HepG2 (cell line): ENCODE data around the gene AFTPH. TPM values are rescaled to one million over a fixed set of nuclear protein-coding genes. Genes with fewer than 3 reads are reported as not detected.

Experiments
- ATAC-seq: fragments of 200-7000 bp; cut with Tn5 transposase; 3 replicates; pipeline ENCODE4 v1.9.1; 2020; ENCODE audit warnings: mild to moderate bottlenecking, moderate library complexity
- BruUV-seq: library from RNA; stranded (reverse); fragments of 400-500 nt; replicated peaks from 2 replicates; lab custom pipeline; 2021; lab: Mats Ljungman, UMichigan
- CTCF ChIA-PET: fragments of 300-600 bp; formaldehyde crosslinking; extraction: SDS; loops from one replicate; lab custom pipeline; 2021; ENCODE audit warnings: low total read pairs, inconsistent platforms, low intra/inter-chr PET ratio; lab: Yijun Ruan, JAX
- POLR2A ChIA-PET: fragments of 350-600 bp; sonication (Branson Sonifier 250); formaldehyde crosslinking; loops from one replicate; lab custom pipeline; 2020; ENCODE audit warnings: antibody characterized with exemption, inconsistent platforms; lab: Yijun Ruan, JAX
- DNase-seq: peaks from one replicate; pipeline ENCODE4 v3.0.0-alpha.2; 2015; ENCODE audit warnings: low spot score
- FAIRE-seq: peaks from 3 replicates; lab custom pipeline; 2011; peaks lifted over from hg19 to GRCh38; lab: Jason Lieb, UNC
- H2AFZ ChIP-seq: one replicate; pipeline ENCODE4 v1.6.1; 2011; ENCODE audit warnings: low read length, inconsistent platforms
- H3K27ac ChIP-seq: fragments of 300-600 bp; 3 replicates; pipeline ENCODE4 v1.8.0; 2011; ENCODE audit warnings: mixed run types, mild to moderate bottlenecking, mixed read lengths, low read length, inconsistent platforms; ENCODE audit not compliant: insufficient read depth; ENCODE audit errors: extremely low read length
- H3K27me3 ChIP-seq, 2 experiments: fragments of 200-600 bp in 1 of 2; 2 replicates in 1 of 2; 3 replicates in 1 of 2; pipeline versions ENCODE4 v1.6.0 to v1.8.0; 2011; ENCODE audit warnings: low read length in 2 of 2, mild to moderate bottlenecking in 2 of 2, moderate library complexity in 2 of 2, inconsistent platforms in 1 of 2; ENCODE audit not compliant: insufficient read depth in 2 of 2, control insufficient read depth in 1 of 2
- H3K36me3 ChIP-seq, 2 experiments: fragments of 200-600 bp in 1 of 2; replicated peaks in 1 of 2; 2 replicates in 1 of 2; 3 replicates in 1 of 2; pipeline versions ENCODE4 v1.5.1 to v1.8.0; 2011; ENCODE audit warnings: low read length in 2 of 2, inconsistent platforms in 1 of 2; ENCODE audit not compliant: insufficient read depth in 2 of 2, control insufficient read depth in 1 of 2
- H3K4me1 ChIP-seq: 2 replicates; pipeline ENCODE4 v1.5.1; 2012; ENCODE audit warnings: low read length, inconsistent platforms; ENCODE audit not compliant: insufficient read depth
- H3K4me2 ChIP-seq: 2 replicates; pipeline ENCODE4 v1.6.0; 2011; ENCODE audit warnings: low read depth, low read length, inconsistent platforms
- H3K4me3 ChIP-seq, 3 experiments: fragments of 200-600 bp in 1 of 3; sonication (generic), shearing (Covaris generic) in 1 of 3; replicated peaks in 1 of 3; 2 replicates each; pipeline ENCODE4 v1.5.1; 2011 to 2016; ENCODE audit warnings: low read length in 3 of 3, inconsistent platforms in 2 of 3, low read depth in 2 of 3, mild to moderate bottlenecking in 2 of 3, control low read depth in 1 of 3, mixed read lengths in 1 of 3; ENCODE audit not compliant: insufficient read depth in 1 of 3
- H3K79me2 ChIP-seq: one replicate; pipeline ENCODE4 v1.6.1; 2011; ENCODE audit warnings: low read length, inconsistent platforms; ENCODE audit not compliant: insufficient read depth
- H3K9ac ChIP-seq: 2 replicates; pipeline ENCODE4 v1.6.0; 2011; ENCODE audit warnings: mild to moderate bottlenecking, low read depth, low read length, inconsistent platforms; ENCODE audit not compliant: insufficient read depth
- H3K9me3 ChIP-seq: 2 replicates; pipeline ENCODE4 v1.5.1; 2012; ENCODE audit warnings: mild to moderate bottlenecking, low read length
- H4K20me1 ChIP-seq: 2 replicates; pipeline ENCODE4 v1.6.0; 2011; ENCODE audit warnings: inconsistent platforms, mild to moderate bottlenecking, low read length, moderate library complexity; ENCODE audit not compliant: insufficient read depth
- HOXA3 ChIP-seq: sonication (generic); formaldehyde crosslinking; IDR thresholded peaks from 2 replicates; pipeline ENCODE4 v1.5.0; 2020; ENCODE audit warnings: missing genetic modification reagents
- MAFG ChIP-seq: sonication (generic); formaldehyde crosslinking; IDR thresholded peaks from 2 replicates; pipeline ENCODE4 v1.5.1; 2020; ENCODE audit warnings: mild to moderate bottlenecking, missing genetic modification reagents
- NCOA1 ChIP-seq: sonication (generic); formaldehyde crosslinking; IDR thresholded peaks from 2 replicates; pipeline ENCODE4 v1.9.0; 2021; ENCODE audit warnings: missing genetic modification reagents
- NCOA2 ChIP-seq: sonication (generic); formaldehyde crosslinking; IDR thresholded peaks from 2 replicates; pipeline ENCODE4 v1.8.0; 2022; ENCODE audit warnings: inconsistent platforms
- NFE2L1 ChIP-seq: sonication (generic); formaldehyde crosslinking; IDR thresholded peaks from 2 replicates; pipeline ENCODE4 v1.4.0; 2020; ENCODE audit warnings: missing genetic modification reagents, mild to moderate bottlenecking, borderline replicate concordance
- RAD51 ChIP-seq: fragments of 450-650 bp; IDR thresholded peaks from 2 replicates; pipeline ENCODE4 v1.6.1; 2016; ENCODE audit warnings: borderline replicate concordance
- RCOR2 ChIP-seq: IDR thresholded peaks from 2 replicates; pipeline ENCODE4 v1.6.1; 2016; ENCODE audit warnings: missing biosample characterization, missing genetic modification reagents
- RFX5 ChIP-seq: IDR thresholded peaks from 2 replicates; pipeline ENCODE4 v1.6.1; 2011; ENCODE audit warnings: low read depth, low read length, improper control_type of control experiment
- SALL2 ChIP-seq: sonication (generic); formaldehyde crosslinking; IDR thresholded peaks from 2 replicates; pipeline ENCODE4 v1.8.1; 2023; ENCODE audit warnings: mild to moderate bottlenecking, missing genetic modification reagents, inconsistent platforms
- STAG1 ChIP-seq: sonication (generic); formaldehyde crosslinking; IDR thresholded peaks from 2 replicates; pipeline ENCODE4 v1.4.0; 2020; ENCODE audit warnings: missing genetic modification reagents
- ZFP36L2 ChIP-seq: sonication (generic); formaldehyde crosslinking; IDR thresholded peaks from 2 replicates; pipeline ENCODE4 v1.4.0; 2020; ENCODE audit warnings: missing genetic modification reagents
- ZNF34 ChIP-seq: sonication (generic); formaldehyde crosslinking; IDR thresholded peaks from 2 replicates; pipeline ENCODE4 v1.4.0; 2020; ENCODE audit warnings: mild to moderate bottlenecking, missing genetic modification reagents, borderline replicate concordance
- ZNF552 ChIP-seq: sonication (generic); formaldehyde crosslinking; IDR thresholded peaks from 2 replicates; pipeline ENCODE4 v1.9.0; 2022; ENCODE audit warnings: missing genetic modification reagents, mild to moderate bottlenecking, borderline replicate concordance
- WGBS: methylation state at CpG from one replicate; pipeline ENCODE4 v1.1.6; 2017; ENCODE audit warnings: low lambda C conversion rate; 5-methylcytosine and 5-hydroxymethylcytosine counted together
- in situ Hi-C: cut with HindIII; loops from 2 replicates; pipeline ENCODE4 v1.10.0; 2017; ENCODE audit warnings: low pct_unique_long_range_greater_than_20kb; ENCODE audit not compliant: extremely low pct_ligation_motif_present
- intact Hi-C: fragments of 100-400 bp; cut with micrococcal nuclease; formaldehyde crosslinking; loops from one replicate; pipeline ENCODE4 v1.10.0; 2022; ENCODE audit not compliant: unreplicated experiment
- polyA plus RNA-seq, 8 experiments: library from polyadenylated mRNA; depleted of rRNA in 3 of 8; stranded (reverse) in 7 of 8; unstranded in 1 of 8; fragments of >200 nt; fragmentation: Illumina TruSeq in 4 of 8; extraction: Trizol in 4 of 8; gene quantifications; 2 replicates each; pipeline versions ENCODE4 v1.2.1 to v1.2.3, GENCODE V29; 2011 to 2016; ENCODE audit warnings: low read depth in 4 of 8, missing spikeins in 1 of 8, mixed read lengths in 1 of 8; ENCODE audit not compliant: insufficient read depth in 1 of 8
- total RNA-seq, 5 experiments: library from RNA; depleted of rRNA; stranded (reverse); fragments of >200 nt; fragmentation: Illumina TruSeq; extraction: Trizol; gene quantifications; 2 replicates each; pipeline ENCODE4 v1.2.3, GENCODE V29; 2016; ENCODE audit warnings: low read depth in 1 of 5
- TF ChIP-seq, protein P1 (sequence below): sonication (generic); formaldehyde crosslinking; IDR thresholded peaks from 2 replicates; pipeline ENCODE4 v1.8.0; 2022; ENCODE audit warnings: missing genetic modification reagents, mild to moderate bottlenecking, inconsistent platforms, borderline replicate concordance
- TF ChIP-seq, protein P2 (sequence below): sonication (generic); formaldehyde crosslinking; IDR thresholded peaks from 2 replicates; pipeline ENCODE4 v1.4.0; 2020; ENCODE audit warnings: mild to moderate bottlenecking, missing genetic modification reagents, borderline replicate concordance
- TF ChIP-seq, protein P3 (sequence below): sonication (generic); formaldehyde crosslinking; IDR thresholded peaks from 2 replicates; pipeline ENCODE4 v1.8.1; 2023; ENCODE audit warnings: mild to moderate bottlenecking, missing genetic modification reagents
- TF ChIP-seq, protein P4 (sequence below): sonication (generic); formaldehyde crosslinking; IDR thresholded peaks from 2 replicates; pipeline ENCODE4 v1.5.1; 2020; ENCODE audit warnings: missing genetic modification reagents, mild to moderate bottlenecking, borderline replicate concordance

Gene AFTPH
- total and polyA plus RNA-seq, 2 of the 13 experiments (the other 11 are each of a cell fraction or from before 2014, with no cell fraction given), result 27.5 to 36.8 TPM

DNA sequence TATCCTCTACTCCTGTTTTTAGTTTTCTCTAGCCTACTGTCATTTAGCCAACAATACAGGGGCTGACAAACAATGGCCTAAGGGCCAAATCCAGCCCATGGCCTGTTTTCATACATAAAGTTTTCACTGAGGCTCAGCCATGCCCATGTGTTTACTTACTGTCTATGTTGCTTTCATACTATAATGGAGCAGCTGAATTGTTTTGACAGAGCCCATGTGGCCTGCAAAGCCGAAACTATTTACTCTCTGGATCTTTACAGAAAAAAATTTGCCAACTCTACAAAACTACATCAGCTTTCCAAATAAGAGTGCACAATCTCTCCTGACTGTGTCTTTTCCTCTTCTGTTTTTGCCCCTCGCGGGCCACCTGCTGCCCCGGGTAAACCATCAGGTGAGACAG lies 46.1 kb upstream of the AFTPH start:
- Histone ChIP-seq H3K4me1 (0 out of 2 replicates have a peak, but pooled peaks cover 6% of the 10 kb centered on the region), H3K4me3 (no peak overlapping the region), H3K9ac (no peak overlapping the region), H4K20me1 (no peaks in the 10 kb centered on the region), H3K36me3 (no peaks in the 10 kb centered on the region), H3K9me3 (no peaks in the 10 kb centered on the region)
- POLR2A ChIA-PET, result no interaction called here
- TF ChIP-seq HOXA3 (CRISPR knock-in tag) (no peak), SALL2 (no peak), ZFP36L2 (no peak), NCOA2 (CRISPR knock-in tag) (no peak), ZNF552 (no peak), MAFG (CRISPR knock-in tag) (no peak), RFX5 (no peak), NFE2L1 (CRISPR knock-in tag) (no peak), RCOR2 (CRISPR knock-in tag) (no peak), RAD51 (no peak), STAG1 (CRISPR knock-in tag) (no peak), ZNF34 (CRISPR knock-in tag) (no peak), NCOA1 (CRISPR knock-in tag) (no peak)
- TF ChIP-seq, protein P1, sequence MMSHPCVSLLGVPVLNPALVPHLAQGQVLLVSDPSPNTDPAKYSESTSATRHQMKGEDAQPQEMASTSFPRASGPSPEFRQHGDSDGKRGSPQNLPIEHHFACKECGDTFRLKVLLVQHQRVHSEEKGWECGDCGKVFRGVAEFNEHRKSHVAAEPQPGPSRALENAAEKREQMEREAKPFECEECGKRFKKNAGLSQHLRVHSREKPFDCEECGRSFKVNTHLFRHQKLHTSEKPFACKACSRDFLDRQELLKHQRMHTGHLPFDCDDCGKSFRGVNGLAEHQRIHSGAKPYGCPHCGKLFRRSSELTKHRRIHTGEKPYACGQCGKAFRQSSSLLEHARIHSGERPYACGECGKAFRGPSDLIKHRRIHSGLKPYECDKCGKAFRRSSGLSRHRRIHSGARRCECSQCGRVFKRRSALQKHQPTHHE (CRISPR knock-in tag), result no peak
- TF ChIP-seq, protein P2, sequence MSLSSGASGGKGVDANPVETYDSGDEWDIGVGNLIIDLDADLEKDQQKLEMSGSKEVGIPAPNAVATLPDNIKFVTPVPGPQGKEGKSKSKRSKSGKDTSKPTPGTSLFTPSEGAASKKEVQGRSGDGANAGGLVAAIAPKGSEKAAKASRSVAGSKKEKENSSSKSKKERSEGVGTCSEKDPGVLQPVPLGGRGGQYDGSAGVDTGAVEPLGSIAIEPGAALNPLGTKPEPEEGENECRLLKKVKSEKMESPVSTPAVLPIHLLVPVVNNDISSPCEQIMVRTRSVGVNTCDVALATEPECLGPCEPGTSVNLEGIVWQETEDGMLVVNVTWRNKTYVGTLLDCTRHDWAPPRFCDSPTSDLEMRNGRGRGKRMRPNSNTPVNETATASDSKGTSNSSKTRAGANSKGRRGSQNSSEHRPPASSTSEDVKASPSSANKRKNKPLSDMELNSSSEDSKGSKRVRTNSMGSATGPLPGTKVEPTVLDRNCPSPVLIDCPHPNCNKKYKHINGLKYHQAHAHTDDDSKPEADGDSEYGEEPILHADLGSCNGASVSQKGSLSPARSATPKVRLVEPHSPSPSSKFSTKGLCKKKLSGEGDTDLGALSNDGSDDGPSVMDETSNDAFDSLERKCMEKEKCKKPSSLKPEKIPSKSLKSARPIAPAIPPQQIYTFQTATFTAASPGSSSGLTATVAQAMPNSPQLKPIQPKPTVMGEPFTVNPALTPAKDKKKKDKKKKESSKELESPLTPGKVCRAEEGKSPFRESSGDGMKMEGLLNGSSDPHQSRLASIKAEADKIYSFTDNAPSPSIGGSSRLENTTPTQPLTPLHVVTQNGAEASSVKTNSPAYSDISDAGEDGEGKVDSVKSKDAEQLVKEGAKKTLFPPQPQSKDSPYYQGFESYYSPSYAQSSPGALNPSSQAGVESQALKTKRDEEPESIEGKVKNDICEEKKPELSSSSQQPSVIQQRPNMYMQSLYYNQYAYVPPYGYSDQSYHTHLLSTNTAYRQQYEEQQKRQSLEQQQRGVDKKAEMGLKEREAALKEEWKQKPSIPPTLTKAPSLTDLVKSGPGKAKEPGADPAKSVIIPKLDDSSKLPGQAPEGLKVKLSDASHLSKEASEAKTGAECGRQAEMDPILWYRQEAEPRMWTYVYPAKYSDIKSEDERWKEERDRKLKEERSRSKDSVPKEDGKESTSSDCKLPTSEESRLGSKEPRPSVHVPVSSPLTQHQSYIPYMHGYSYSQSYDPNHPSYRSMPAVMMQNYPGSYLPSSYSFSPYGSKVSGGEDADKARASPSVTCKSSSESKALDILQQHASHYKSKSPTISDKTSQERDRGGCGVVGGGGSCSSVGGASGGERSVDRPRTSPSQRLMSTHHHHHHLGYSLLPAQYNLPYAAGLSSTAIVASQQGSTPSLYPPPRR (CRISPR knock-in tag), result no peak
- TF ChIP-seq, protein P3, sequence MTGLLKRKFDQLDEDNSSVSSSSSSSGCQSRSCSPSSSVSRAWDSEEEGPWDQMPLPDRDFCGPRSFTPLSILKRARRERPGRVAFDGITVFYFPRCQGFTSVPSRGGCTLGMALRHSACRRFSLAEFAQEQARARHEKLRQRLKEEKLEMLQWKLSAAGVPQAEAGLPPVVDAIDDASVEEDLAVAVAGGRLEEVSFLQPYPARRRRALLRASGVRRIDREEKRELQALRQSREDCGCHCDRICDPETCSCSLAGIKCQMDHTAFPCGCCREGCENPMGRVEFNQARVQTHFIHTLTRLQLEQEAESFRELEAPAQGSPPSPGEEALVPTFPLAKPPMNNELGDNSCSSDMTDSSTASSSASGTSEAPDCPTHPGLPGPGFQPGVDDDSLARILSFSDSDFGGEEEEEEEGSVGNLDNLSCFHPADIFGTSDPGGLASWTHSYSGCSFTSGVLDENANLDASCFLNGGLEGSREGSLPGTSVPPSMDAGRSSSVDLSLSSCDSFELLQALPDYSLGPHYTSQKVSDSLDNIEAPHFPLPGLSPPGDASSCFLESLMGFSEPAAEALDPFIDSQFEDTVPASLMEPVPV (CRISPR knock-in tag), result no peak
- TF ChIP-seq, protein P4, sequence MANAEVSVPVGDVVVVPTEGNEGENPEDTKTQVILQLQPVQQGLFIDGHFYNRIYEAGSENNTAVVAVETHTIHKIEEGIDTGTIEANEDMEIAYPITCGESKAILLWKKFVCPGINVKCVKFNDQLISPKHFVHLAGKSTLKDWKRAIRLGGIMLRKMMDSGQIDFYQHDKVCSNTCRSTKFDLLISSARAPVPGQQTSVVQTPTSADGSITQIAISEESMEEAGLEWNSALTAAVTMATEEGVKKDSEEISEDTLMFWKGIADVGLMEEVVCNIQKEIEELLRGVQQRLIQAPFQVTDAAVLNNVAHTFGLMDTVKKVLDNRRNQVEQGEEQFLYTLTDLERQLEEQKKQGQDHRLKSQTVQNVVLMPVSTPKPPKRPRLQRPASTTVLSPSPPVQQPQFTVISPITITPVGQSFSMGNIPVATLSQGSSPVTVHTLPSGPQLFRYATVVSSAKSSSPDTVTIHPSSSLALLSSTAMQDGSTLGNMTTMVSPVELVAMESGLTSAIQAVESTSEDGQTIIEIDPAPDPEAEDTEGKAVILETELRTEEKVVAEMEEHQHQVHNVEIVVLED (CRISPR knock-in tag), result no peak
- TF ChIP-seq, all 625 proteins: peak for 0
- no peak overlapping the region for H3K27ac ChIP-seq
- CTCF ChIA-PET, result no interaction called here
- H3K79me2 ChIP-seq, result no peaks in the 10 kb centered on the region
- DNase-seq (no peak), FAIRE-seq (no peak), ATAC-seq (no peak)
- no peak overlapping the region for H2AFZ ChIP-seq
- in situ Hi-C loops, result no loop called here
- BruUV-seq, result no TSS peak
- 64% methylated on average over 4 of the region's 4 CpGs for WGBS
- H3K4me2 ChIP-seq, result no peak overlapping the region
- peaks cover 0 to 12% of the 10 kb centered on the region in 2 experiments; a peak in 3 of 5 replicates for H3K27me3 ChIP-seq
- intact Hi-C loops, result no loop called here
